ENCODE data around the gene ATN1. TPM values are rescaled to one million over a fixed set of nuclear protein-coding genes. Genes with fewer than 3 reads are reported as not detected.
A peak's percentile ranks its signal among the peaks of the same experiment; 100 is the strongest.

ATN1 gene
- total RNA-seq, 5 donors from 2014 or later (not counting 1 experiment from before 2014, with no cell fraction given): 34.7 to 44.3 (median 41.7) TPM

DNA sequence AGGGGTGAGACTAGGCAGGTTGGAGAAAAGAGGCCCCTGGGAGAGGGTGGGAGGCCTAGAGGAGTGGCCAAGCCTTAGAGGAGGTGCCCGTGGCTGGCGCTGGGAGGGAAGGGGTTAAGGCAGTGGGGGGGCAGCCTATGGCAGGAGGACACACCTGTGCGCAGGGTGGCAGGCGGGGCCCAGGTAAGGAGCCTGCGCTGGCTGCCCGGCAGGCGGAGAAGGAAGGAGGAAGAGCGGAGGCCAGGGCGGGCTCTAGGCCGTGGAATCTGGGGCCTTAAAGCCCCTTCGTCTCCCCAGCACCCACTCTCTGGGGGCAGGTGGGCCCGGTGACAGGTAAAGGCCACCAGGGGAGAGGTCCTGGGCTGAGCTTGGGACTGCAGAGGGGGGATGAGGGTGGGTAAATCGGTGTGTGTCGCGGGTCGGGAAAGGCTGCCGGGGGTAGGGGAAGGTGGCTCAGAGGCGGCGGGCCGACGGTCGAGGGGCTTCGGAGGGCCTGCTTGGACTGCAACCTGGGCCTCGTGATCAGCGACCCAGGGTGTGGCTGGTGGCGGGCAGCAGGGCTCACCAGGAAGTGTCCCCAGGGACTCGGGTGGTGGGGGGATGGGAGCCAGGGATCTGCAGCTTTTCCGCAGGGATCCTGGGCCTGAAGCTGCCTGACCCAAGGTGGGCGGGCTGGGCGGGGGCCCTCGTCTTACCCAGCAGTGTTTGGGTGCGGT is 35.4 kb downstream of the ATN1 start:
- ATAC-seq (replicated peaks in 1 of 4): no peak
- peak overlapping the region; percentile 97 for H3K27ac ChIP-seq (ENCODE audit: low read length)

DNA sequence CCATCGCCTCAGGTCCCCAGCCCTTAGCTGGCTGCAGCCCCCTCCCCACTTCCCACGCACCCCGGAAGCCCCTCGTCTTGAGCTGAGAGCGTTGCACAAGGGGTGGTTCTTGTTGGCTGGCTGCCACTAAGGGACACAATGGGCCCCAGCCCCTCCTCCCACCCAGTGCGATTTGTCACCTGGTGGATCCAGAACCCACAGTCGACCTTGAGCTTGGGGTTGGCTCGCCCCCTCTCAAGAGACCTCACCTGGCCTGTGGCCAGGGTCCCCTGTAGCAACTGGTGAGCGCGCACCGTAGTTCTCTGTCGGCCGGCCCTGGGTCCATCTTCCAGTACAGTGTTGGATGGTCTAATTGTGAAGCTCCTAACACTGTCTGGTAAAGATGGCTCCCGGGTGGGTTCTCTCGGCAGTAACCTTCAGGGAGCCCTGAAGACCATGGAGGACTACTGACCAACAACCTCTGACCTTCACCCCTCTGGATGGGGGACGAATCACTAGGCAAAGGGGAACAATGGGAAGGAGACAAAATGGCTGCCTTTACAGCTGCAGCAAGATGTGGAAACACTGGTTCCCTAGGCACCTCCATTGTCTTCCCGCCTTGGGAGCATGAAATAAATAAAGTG is 36.1 kb downstream of the ATN1 start:
- 78% methylated on average over 5 of the region's 17 CpGs for WGBS (ENCODE audit: insufficient coverage)
- Histone ChIP-seq H3K27ac (ENCODE audit: low read length) (peak overlapping the region; percentile 69), H3K27me3 (replicated peaks in 1 of 2; ENCODE audit: control insufficient read depth in 2 of 2, extremely low read depth in 1 of 2, insufficient read depth in 2 of 2, low read length in 1 of 2) (no peaks in the 10 kb centered on the region), H3K4me1 (ENCODE audit: control insufficient read depth in 1 of 2, extremely low read depth in 1 of 2, insufficient read depth in 2 of 2, low read length in 2 of 2) (peaks cover 33 to 72% of the 10 kb centered on the region in 2 experiments), H3K36me3 (ENCODE audit: control insufficient read depth in 2 of 2, extremely low read depth in 1 of 2, insufficient read depth in 1 of 2, low read length in 1 of 2) (peaks cover 3 to 56% of the 10 kb centered on the region in 2 donors), H3K4me3 (ENCODE audit: control insufficient read depth in 1 of 2, extremely low read depth in 1 of 2, low read length in 1 of 2) (no peak overlapping the region), H3K9me3 (no peaks in the 10 kb centered on the region)
- Mint-ChIP-seq H3K27me3 (no peaks in the 10 kb centered on the region), H3K9me3 (no peaks in the 10 kb centered on the region), H3K36me3 (peaks cover 29% of the 10 kb centered on the region), H3K4me1 (peaks cover 51 to 65% (median 58%) of the 10 kb centered on the region in 3 donors), H3K27ac (peak overlapping the region; percentile 83 to 87), H3K4me3 (no peak overlapping the region)
- POLR2A ChIA-PET: interaction anchor here (0.6 to 1.9 kb wide), 3 partner anchors 20 to 375 kb away, joined by 3 to 18 read pairs (median 3); partner anchors contain the start of genes C12orf57 (in 1 of the 2), RNU7-1 (in 1 of the 2) and SPSB2 (in 1 of the 2)
- DNase-seq (peak in 1 of 35 experiments; percentile 5), ATAC-seq (replicated peaks in 1 of 4) (no peak)
- CTCF ChIA-PET: interaction anchor here (0.6 to 5.6 kb wide), 15 partner anchors 9 to 144 kb away, joined by 3 to 69 read pairs (median 4); partner anchors contain the start of genes C12orf57 (in 2 of the 2), PTPN6 (in 2 of the 2), RNU7-1 (in 2 of the 2) and SPSB2 (in 1 of the 2)

More for the DNA sequence above, 35.4 kb downstream of the ATN1 start:
- 92% methylated on average over 18 of the region's 32 CpGs for WGBS (ENCODE audit: insufficient coverage)
- CTCF ChIA-PET: interaction anchor here (0.6 to 6.8 kb wide), 8 partner anchors 9 to 94 kb away, joined by 3 to 126 read pairs (median 8); partner anchors contain the start of genes C12orf57 (in 2 of the 2), RNU7-1 (in 2 of the 2), PTPN6 (in 1 of the 2) and SPSB2 (in 1 of the 2)
- Mint-ChIP-seq H3K27me3 (no peaks in the 10 kb centered on the region), H3K9me3 (no peaks in the 10 kb centered on the region), H3K4me1 (peaks cover 53 to 66% (median 61%) of the 10 kb centered on the region in 3 donors), H3K36me3 (peaks cover 30% of the 10 kb centered on the region), H3K27ac (peak overlapping the region; percentile 99 to 100), H3K4me3 (no peak overlapping the region)
- no peaks in the 10 kb centered on the region for H3K27me3 ChIP-seq (replicated peaks in 1 of 2; ENCODE audit: control insufficient read depth in 2 of 2, extremely low read depth in 1 of 2, insufficient read depth in 2 of 2, low read length in 1 of 2)
- H3K4me3 ChIP-seq (ENCODE audit: control insufficient read depth in 1 of 2, extremely low read depth in 1 of 2, low read length in 1 of 2): no peak overlapping the region
- POLR2A ChIA-PET: interaction anchor here in 1 of 2 donors (0.6 kb wide), 1 partner anchor 374 kb away, joined by 3 read pairs; no protein-coding TSS in a partner anchor
- H3K36me3 ChIP-seq (ENCODE audit: control insufficient read depth in 2 of 2, extremely low read depth in 1 of 2, insufficient read depth in 1 of 2, low read length in 1 of 2): peaks cover 3 to 54% of the 10 kb centered on the region in 2 donors
- H3K9me3 ChIP-seq: no peaks in the 10 kb centered on the region
- H3K4me1 ChIP-seq (ENCODE audit: control insufficient read depth in 1 of 2, extremely low read depth in 1 of 2, insufficient read depth in 2 of 2, low read length in 2 of 2): peaks cover 35 to 72% of the 10 kb centered on the region in 2 experiments
- DNase-seq: no peak

DNA sequence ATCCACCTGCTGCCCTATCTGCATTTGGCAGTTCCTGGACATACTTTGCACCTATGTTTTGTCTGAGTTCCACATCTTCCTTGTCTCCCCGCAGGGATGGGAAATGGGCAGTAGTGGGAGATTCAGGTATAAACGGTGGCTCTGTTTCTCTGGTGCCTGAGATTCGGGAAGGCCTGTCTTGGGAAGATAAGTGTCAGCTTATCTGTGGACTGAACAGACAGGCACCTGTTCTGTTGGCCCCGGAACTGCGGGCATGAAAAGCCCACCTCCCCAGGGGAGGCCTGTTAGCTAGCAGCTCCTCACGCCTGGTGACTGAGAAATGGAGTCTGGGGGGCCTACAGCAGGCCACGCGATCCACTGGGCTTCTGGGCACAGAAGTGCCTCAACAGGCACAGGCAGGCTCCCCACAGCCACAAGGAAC is 36.9 kb downstream of the ATN1 start:
- peaks cover 35 to 72% of the 10 kb centered on the region in 2 experiments for H3K4me1 ChIP-seq (ENCODE audit: control insufficient read depth in 1 of 2, extremely low read depth in 1 of 2, insufficient read depth in 2 of 2, low read length in 2 of 2)
- H3K9me3 ChIP-seq: no peaks in the 10 kb centered on the region
- WGBS (ENCODE audit: insufficient coverage): 64% methylated on average over 6 of the region's 8 CpGs
- H3K36me3 ChIP-seq (ENCODE audit: control insufficient read depth in 2 of 2, extremely low read depth in 1 of 2, insufficient read depth in 1 of 2, low read length in 1 of 2): peaks cover 3 to 57% of the 10 kb centered on the region in 2 donors
- no peak overlapping the region for H3K4me3 ChIP-seq (ENCODE audit: control insufficient read depth in 1 of 2, extremely low read depth in 1 of 2, low read length in 1 of 2)
- Mint-ChIP-seq H3K4me1 (peaks cover 50 to 64% (median 58%) of the 10 kb centered on the region in 3 donors), H3K27ac (peak overlapping the region; percentile 83 to 87), H3K4me3 (no peak overlapping the region), H3K27me3 (no peaks in the 10 kb centered on the region), H3K9me3 (no peaks in the 10 kb centered on the region), H3K36me3 (peaks cover 28% of the 10 kb centered on the region)
- ChIA-PET CTCF (interaction anchor here (0.6 to 5.6 kb wide), 20 partner anchors 9 to 143 kb away, joined by 3 to 69 read pairs (median 4); partner anchors contain the start of genes C12orf57 (in 2 of the 2), PTPN6 (in 2 of the 2), RNU7-1 (in 2 of the 2) and LPCAT3 (in 1 of the 2)), POLR2A (interaction anchor here (0.9 to 1.9 kb wide), 4 partner anchors 9 to 92 kb away, joined by 3 to 18 read pairs (median 4); partner anchors contain the start of genes C12orf57 (in 2 of the 2), RNU7-1 (in 2 of the 2) and SPSB2 (in 1 of the 2))
- peak overlapping the region; percentile 69 for H3K27ac ChIP-seq (ENCODE audit: low read length)
- DNase-seq (no peak), ATAC-seq (replicated peaks in 1 of 4) (no peak)
- H3K27me3 ChIP-seq (replicated peaks in 1 of 2; ENCODE audit: control insufficient read depth in 2 of 2, extremely low read depth in 1 of 2, insufficient read depth in 2 of 2, low read length in 1 of 2): no peaks in the 10 kb centered on the region

DNA sequence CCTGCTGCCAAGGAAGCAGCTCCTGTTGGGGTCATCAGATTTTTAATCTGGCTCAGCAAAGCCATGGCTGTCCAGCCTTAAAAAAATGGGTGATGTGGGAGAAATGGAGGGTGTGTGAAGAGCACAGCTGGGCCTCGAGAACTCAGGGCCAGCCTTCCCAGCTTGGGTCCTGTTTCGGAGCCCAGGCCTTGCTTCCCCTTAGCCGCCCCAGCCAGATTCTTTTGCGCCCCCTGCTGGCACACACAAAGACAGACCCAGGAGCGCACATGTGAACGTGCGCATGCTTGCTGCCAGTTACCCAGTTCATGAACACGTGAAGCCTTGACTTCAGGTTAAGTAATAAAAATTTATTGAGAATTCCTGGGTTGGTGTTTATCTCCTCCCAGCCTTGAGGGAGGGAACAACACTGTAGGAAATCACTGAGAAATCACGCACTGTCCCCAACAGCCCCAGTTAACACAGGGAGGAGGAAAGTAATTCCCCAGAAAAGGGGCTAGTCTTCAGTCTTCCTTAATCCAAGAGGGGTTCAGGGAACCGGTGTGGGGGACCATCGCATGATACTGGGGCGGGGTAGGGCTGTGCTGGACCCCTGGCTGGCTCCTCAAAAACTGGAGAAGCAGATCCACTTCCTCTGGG is 37.4 kb downstream of the ATN1 start:
- Histone ChIP-seq H3K4me3 (ENCODE audit: control insufficient read depth in 1 of 2, extremely low read depth in 1 of 2, low read length in 1 of 2) (no peak overlapping the region), H3K36me3 (ENCODE audit: control insufficient read depth in 2 of 2, extremely low read depth in 1 of 2, insufficient read depth in 1 of 2, low read length in 1 of 2) (peaks cover 3 to 55% of the 10 kb centered on the region in 2 donors), H3K27me3 (replicated peaks in 1 of 2; ENCODE audit: control insufficient read depth in 2 of 2, extremely low read depth in 1 of 2, insufficient read depth in 2 of 2, low read length in 1 of 2) (no peaks in the 10 kb centered on the region), H3K9me3 (no peaks in the 10 kb centered on the region), H3K4me1 (ENCODE audit: control insufficient read depth in 1 of 2, extremely low read depth in 1 of 2, insufficient read depth in 2 of 2, low read length in 2 of 2) (peaks cover 30 to 72% of the 10 kb centered on the region in 2 experiments), H3K27ac (ENCODE audit: low read length) (peak overlapping the region; percentile 69)
- DNase-seq (peak; percentile 73 to 95 (median 84)), ATAC-seq (replicated peaks in 1 of 4) (peak; percentile 43 to 52 (median 49))
- ChIA-PET POLR2A (interaction anchor here (0.9 to 1.9 kb wide), 3 partner anchors 10 to 21 kb away, joined by 3 to 18 read pairs (median 4); partner anchors contain the start of genes C12orf57 (in 2 of the 2) and RNU7-1 (in 2 of the 2)), CTCF (interaction anchor here (0.6 to 5.6 kb wide), 17 partner anchors 10 to 113 kb away, joined by 3 to 69 read pairs (median 4); partner anchors contain the start of genes C12orf57 (in 2 of the 2), PTPN6 (in 2 of the 2), RNU7-1 (in 2 of the 2) and LPCAT3 (in 1 of the 2))
- Mint-ChIP-seq H3K27ac (peak overlapping the region; percentile 83 to 87), H3K27me3 (no peaks in the 10 kb centered on the region), H3K36me3 (peaks cover 28% of the 10 kb centered on the region), H3K4me3 (no peak overlapping the region), H3K4me1 (peaks cover 44 to 62% (median 55%) of the 10 kb centered on the region in 3 donors), H3K9me3 (no peaks in the 10 kb centered on the region)
- WGBS (ENCODE audit: insufficient coverage): 6% methylated on average over 3 of the region's 12 CpGs

DNA sequence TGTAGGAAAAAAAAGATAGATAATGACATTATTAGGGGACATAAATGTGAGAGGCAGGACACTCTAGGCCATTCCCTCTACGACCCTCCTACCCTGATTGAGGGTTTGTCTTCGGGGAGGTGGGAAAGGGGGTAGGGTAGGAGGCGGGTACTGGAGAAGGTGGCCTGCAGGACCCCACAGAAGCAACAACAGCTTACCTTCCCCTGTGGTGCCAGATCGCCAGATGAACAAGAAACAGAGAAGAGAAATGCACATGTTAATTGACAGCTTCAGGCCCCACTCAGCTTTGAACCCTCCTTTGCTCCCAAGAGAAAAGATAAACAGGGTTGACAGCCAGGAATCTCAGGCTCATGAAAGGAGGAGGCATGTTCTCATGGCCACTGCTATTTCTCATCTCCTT is 38.0 kb downstream of the ATN1 start:
- Mint-ChIP-seq H3K4me1 (peaks cover 42 to 60% (median 53%) of the 10 kb centered on the region in 3 donors), H3K27me3 (no peaks in the 10 kb centered on the region), H3K4me3 (no peak overlapping the region), H3K27ac (peak overlapping the region in 1 of 2 donors; percentile 87), H3K9me3 (no peaks in the 10 kb centered on the region), H3K36me3 (peaks cover 28% of the 10 kb centered on the region)
- peaks cover 24 to 70% of the 10 kb centered on the region in 2 experiments for H3K4me1 ChIP-seq (ENCODE audit: control insufficient read depth in 1 of 2, extremely low read depth in 1 of 2, insufficient read depth in 2 of 2, low read length in 2 of 2)
- ChIA-PET POLR2A (interaction anchor here in 1 of 2 donors (1.0 kb wide), 1 partner anchor 22 kb away, joined by 6 read pairs; the partner anchor contains the start of genes C12orf57 and RNU7-1), CTCF (interaction anchor here (0.9 to 3.2 kb wide), 7 partner anchors 13 to 93 kb away, joined by 3 to 11 read pairs (median 7); partner anchors contain the start of genes C12orf57 (in 1 of the 2), RNU7-1 (in 1 of the 2) and SPSB2 (in 1 of the 2))
- H3K27ac ChIP-seq (ENCODE audit: low read length): peak overlapping the region; percentile 69
- ATAC-seq (replicated peaks in 1 of 4): no peak
- DNase-seq: no peak
- H3K9me3 ChIP-seq: no peaks in the 10 kb centered on the region
- 40% methylated on average over 1 of the region's 4 CpGs for WGBS (ENCODE audit: insufficient coverage)
- peaks cover 3 to 49% of the 10 kb centered on the region in 2 donors for H3K36me3 ChIP-seq (ENCODE audit: control insufficient read depth in 2 of 2, extremely low read depth in 1 of 2, insufficient read depth in 1 of 2, low read length in 1 of 2)
- no peak overlapping the region for H3K4me3 ChIP-seq (ENCODE audit: control insufficient read depth in 1 of 2, extremely low read depth in 1 of 2, low read length in 1 of 2)
- H3K27me3 ChIP-seq (replicated peaks in 1 of 2; ENCODE audit: control insufficient read depth in 2 of 2, extremely low read depth in 1 of 2, insufficient read depth in 2 of 2, low read length in 1 of 2): no peaks in the 10 kb centered on the region
